Psoas muscle (tissue), 8 donors: ENCODE data around the gene ZNF816. TPM values are rescaled to one million over a fixed set of nuclear protein-coding genes. Genes with fewer than 3 reads are reported as not detected.
"Not testable (repeated sequence)": the region's sequence is repeated elsewhere in the genome, so short reads cannot be mapped to it uniquely, and the experiment has no call there.

ENCODE experiments used
- ATAC-seq, 4 donors: fragments of 200-7000 bp; cut with Tn5 transposase; one replicate each; pipeline ENCODE4 v1.9.1; 2020; ENCODE audit warnings: moderate library complexity in 3 of 4, mild to moderate bottlenecking in 2 of 4
- DNase-seq, 2 donors: peaks; one replicate each; pipeline ENCODE4 v3.0.0-alpha.2; 2020
- H3K27ac ChIP-seq: fragments of 200-600 bp; one replicate; pipeline ENCODE4 v1.8.0; 2022
- H3K27me3 ChIP-seq, 3 donors: fragments of 200-600 bp in 1 of 3; one replicate each; pipeline versions ENCODE4 v1.6.1 to v1.8.0; 2013 to 2022; ENCODE audit warnings: low read length in 2 of 3, mild to moderate bottlenecking in 2 of 3, moderate library complexity in 1 of 3; ENCODE audit not compliant: insufficient read depth in 3 of 3
- H3K36me3 ChIP-seq, 2 donors: fragments of 200-600 bp in 1 of 2; one replicate each; pipeline versions ENCODE4 v1.6.1 to v1.8.0; 2013 to 2022; ENCODE audit warnings: low read depth in 1 of 2, mild to moderate bottlenecking in 1 of 2, moderate library complexity in 1 of 2; ENCODE audit not compliant: insufficient read depth in 1 of 2
- H3K4me1 ChIP-seq: fragments of 200-600 bp; one replicate; pipeline ENCODE4 v1.8.0; 2022
- H3K4me3 ChIP-seq: fragments of 200-600 bp; one replicate; pipeline ENCODE4 v1.8.0; 2022; ENCODE audit warnings: mild to moderate bottlenecking
- H3K9me3 ChIP-seq: fragments of 200-600 bp; one replicate; pipeline ENCODE4 v1.8.0; 2022
- WGBS, 3 donors: extraction: QIAGEN DNeasy Blood & Tissue Kit; methylation state at CpG; one replicate each; pipeline versions ENCODE4 v1.1.6 to v1.1.7; 2013; 5-methylcytosine and 5-hydroxymethylcytosine counted together
- intact Hi-C, 2 donors: fragments of 100-400 bp; cut with DNase I; formaldehyde crosslinking; loops; one replicate each; pipeline versions ENCODE4 v1.11.0 to v1.14.2; 2022
- polyA plus RNA-seq, 3 donors: library from polyadenylated mRNA; stranded (reverse); fragments of 200-250 nt; gene quantifications; one replicate each; pipeline ENCODE4 v1.2.3, GENCODE V29; 2013
- total RNA-seq, 4 donors: library from RNA; stranded (reverse); fragmentation: NEBNext Ultra II Directional in 2 of 4; extraction: Animal tissue kit (Norgen Biotek cat#: 25700) in 2 of 4; gene quantifications; one replicate each; pipeline versions ENCODE4 v1.2.1 to v1.2.4, GENCODE V29; 2021 to 2023
- TF ChIP-seq, protein P1 (sequence below): fragments of 200-600 bp; IDR thresholded peaks from one replicate; pipeline ENCODE4 v1.8.0; 2022; ENCODE audit warnings: antibody characterized with exemption
- donor health status: healthy with polysubstance abuse.
- donor health status: DM: no; HTN: no; CAD: no; lungs with moderate emphysema.
- donor health status: Bipolar disorder and iron deficiency.
- donor health status: healthy.
- donor health status: DM: yes; HTN: yes; CAD: no.
- donor health status: DM: no; HTN: no; CAD: no.
- donor health status: DM: no; HTN: no; CAD: no.
- donor health status: DM: yes; HTN: yes; CAD: no.

ZNF816 gene
- total and polyA plus RNA-seq, 7 donors, result 1.8 to 9.1 (median 2.7) TPM

- Histone ChIP-seq H3K9me3 (no peaks in the 10 kb centered on the region), H3K27me3 (peaks cover 0 to 1% (median 0%) of the 10 kb centered on the region in 3 donors), H3K4me1 (no peaks in the 10 kb centered on the region), H3K4me3 (no peak overlapping the region), H3K27ac (no peak overlapping the region), H3K36me3 (peaks cover 0 to 6% of the 10 kb centered on the region in 2 donors)
- 88 to 89% (median 89%) methylated on average over 16 of the region's 16 CpGs for WGBS, 3 donors
- TF ChIP-seq, protein P1, sequence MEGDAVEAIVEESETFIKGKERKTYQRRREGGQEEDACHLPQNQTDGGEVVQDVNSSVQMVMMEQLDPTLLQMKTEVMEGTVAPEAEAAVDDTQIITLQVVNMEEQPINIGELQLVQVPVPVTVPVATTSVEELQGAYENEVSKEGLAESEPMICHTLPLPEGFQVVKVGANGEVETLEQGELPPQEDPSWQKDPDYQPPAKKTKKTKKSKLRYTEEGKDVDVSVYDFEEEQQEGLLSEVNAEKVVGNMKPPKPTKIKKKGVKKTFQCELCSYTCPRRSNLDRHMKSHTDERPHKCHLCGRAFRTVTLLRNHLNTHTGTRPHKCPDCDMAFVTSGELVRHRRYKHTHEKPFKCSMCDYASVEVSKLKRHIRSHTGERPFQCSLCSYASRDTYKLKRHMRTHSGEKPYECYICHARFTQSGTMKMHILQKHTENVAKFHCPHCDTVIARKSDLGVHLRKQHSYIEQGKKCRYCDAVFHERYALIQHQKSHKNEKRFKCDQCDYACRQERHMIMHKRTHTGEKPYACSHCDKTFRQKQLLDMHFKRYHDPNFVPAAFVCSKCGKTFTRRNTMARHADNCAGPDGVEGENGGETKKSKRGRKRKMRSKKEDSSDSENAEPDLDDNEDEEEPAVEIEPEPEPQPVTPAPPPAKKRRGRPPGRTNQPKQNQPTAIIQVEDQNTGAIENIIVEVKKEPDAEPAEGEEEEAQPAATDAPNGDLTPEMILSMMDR, result no peak
- DNase-seq (no peak), ATAC-seq (no peak)
- intact Hi-C loops, result loop anchor here in 1 of 2 donors (10.0 kb wide), 1 partner anchor 474 kb away; the partner anchor contains the start of gene ZNF813
These were observed 28.2 kb upstream of the ZNF816 start for GRCh38 chr19:52990759-52991418.

- TF ChIP-seq, protein P1, result no peak
- Histone ChIP-seq H3K36me3 (peaks cover 0 to 7% of the 10 kb centered on the region in 2 donors), H3K4me3 (no peak overlapping the region), H3K9me3 (no peaks in the 10 kb centered on the region), H3K4me1 (no peaks in the 10 kb centered on the region), H3K27me3 (peaks cover 0 to 1% (median 0%) of the 10 kb centered on the region in 3 donors), H3K27ac (no peak overlapping the region)
- ATAC-seq (no peak), DNase-seq (no peak)
- intact Hi-C loops, result no loop called here
- 81 to 90% (median 82%) methylated on average over 5 of the region's 5 CpGs for WGBS, 3 donors
These were observed 25.8 kb upstream of the ZNF816 start for GRCh38 chr19:52988506-52988905.

GRCh38 chr19:52987221-52987620 is 24.5 kb upstream of the ZNF816 start:
- intact Hi-C loops, result no loop called here
- peaks cover 0 to 7% of the 10 kb centered on the region in 2 donors for H3K36me3 ChIP-seq
- no peak for DNase-seq

GRCh38 chr19:52983167-52983566 is 20.5 kb upstream of the ZNF816 start:
- intact Hi-C loops, H3K27ac ChIP-seq, H3K4me1 ChIP-seq, H3K36me3 ChIP-seq, DNase-seq, H3K9me3 ChIP-seq, H3K4me3 ChIP-seq, ATAC-seq, H3K27me3 ChIP-seq: not testable (repeated sequence)
- WGBS, 3 donors, result 71 to 81% (median 72%) methylated on average over 3 of the region's 3 CpGs

More at GRCh38 chr19:52987221-52987620, 24.5 kb upstream of the ZNF816 start:
- no peak overlapping the region for H3K27ac ChIP-seq
- WGBS, 3 donors, result 64 to 69% (median 68%) methylated on average over 4 of the region's 4 CpGs
- H3K4me1 ChIP-seq, result no peaks in the 10 kb centered on the region
- H3K9me3 ChIP-seq, result no peaks in the 10 kb centered on the region
- peaks cover 0 to 1% (median 0%) of the 10 kb centered on the region in 3 donors for H3K27me3 ChIP-seq
- ATAC-seq, result no peak
- TF ChIP-seq, protein P1, result no peak
- H3K4me3 ChIP-seq, result no peak overlapping the region

GRCh38 chr19:52981329-52981728 is 18.6 kb upstream of the ZNF816 start:
- intact Hi-C loops, result no loop called here
- DNase-seq, result no peak
- TF ChIP-seq, protein P1, result no peak
- Histone ChIP-seq H3K4me1 (no peaks in the 10 kb centered on the region), H3K9me3 (no peaks in the 10 kb centered on the region), H3K36me3 (peaks cover 2 to 6% of the 10 kb centered on the region in 2 donors), H3K27me3 (peaks cover 0 to 2% (median 0%) of the 10 kb centered on the region in 3 donors), H3K27ac (no peak overlapping the region), H3K4me3 (no peak overlapping the region)
- WGBS, 3 donors, result 39 to 49% (median 44%) methylated on average over 4 of the region's 4 CpGs
- ATAC-seq, result no peak
